ENCODE measurements around the gene HSFX1.

HSFX1 gene

DNA sequence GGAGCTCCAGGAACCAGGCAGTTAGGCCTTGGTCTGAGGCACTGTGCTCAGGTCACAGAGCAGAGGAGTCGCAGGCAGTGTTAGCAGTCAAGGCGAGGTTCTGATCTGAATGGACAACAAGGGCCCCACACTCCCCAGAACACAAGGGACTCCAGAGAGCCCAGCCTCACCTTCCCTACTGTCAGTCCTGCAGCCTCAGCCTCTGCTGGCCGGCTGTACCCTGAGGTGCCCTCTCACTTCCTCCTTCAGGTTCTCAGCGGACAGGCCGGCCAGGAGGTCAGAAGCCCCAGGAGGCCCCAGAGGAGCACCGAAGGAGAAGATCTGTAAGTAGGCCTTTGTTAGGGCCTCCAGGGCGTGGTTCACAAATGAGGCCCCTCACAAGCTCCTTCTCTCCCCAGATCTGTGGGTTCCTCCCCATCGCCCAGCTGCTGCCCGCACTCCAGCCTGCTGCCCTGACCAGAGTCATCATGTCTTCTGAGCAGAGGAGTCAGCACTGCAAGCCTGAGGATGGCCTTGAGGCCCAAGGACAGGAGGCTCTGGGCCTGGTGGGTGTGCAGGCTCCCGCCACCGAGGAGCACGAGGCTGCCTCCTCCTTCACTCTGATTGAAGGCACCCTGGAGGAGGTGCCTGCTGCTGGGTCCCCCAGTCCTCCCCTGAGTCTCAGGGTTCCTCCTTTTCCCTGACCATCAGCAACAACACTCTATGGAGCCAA, 34.0 kb downstream of the HSFX1 start:
- no peak for DNase-seq (ENCODE audit: low read depth in 3 of 3)

DNA sequence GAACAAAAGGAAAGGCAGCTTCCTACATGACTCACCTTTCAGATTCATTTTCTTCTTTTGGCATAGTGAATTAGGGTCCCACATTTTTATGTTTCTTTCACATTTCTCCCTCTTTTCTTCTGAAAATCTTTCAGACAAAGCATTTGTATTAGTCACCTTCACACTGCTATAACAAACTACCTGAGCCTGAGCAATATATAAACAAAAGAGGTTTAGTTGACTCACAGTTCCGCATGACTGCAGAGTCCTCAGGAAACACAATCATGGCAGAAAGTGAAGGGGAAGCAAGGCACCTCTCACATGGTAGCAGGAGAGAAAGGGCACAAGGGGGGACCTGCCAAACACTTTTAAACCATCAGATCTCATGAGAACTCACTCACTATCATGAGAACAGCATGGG, 44.8 kb downstream of the HSFX1 start:
- no peak for DNase-seq (ENCODE audit: low read depth in 3 of 3)

DNA sequence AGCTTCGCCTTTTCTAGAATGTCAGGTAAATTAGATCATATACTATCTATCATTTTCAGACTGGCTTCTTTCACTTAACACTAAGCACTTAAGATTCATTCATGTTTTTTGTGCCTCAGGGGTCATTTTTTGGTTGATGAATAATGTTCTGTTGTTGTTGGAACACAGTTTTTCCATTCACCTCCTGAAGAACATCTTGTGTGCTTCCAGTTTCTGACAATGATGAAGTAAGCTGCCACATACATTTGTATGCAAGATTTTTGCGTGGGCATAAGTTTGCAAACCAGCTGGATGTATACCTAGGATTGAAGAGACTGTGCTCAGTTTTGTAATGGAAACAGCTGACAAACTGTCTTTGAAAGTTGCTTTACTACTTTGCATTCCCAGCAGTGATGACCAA, 45.5 kb downstream of the HSFX1 start:
- no peak for DNase-seq (ENCODE audit: low read depth in 3 of 3)

DNA sequence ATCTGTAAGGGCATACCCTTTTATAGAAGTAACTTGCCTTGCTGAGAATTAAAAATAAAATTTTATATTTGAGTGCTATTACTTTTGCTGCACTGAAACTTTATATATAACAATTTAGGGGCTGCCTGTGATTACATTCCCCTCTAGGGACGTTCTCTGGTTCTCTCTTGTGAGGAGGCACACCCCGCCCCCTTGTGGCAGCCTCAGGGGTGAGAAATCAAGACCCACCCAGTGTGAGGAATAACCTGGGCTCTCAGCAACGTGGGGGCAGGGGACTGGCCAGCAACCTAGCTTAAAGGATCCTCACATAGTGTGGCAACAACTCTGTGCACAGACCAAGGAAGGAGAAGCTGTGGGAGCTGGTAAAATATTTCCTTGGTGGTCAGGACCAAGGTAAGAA, 51.6 kb downstream of the HSFX1 start:
- DNase-seq (ENCODE audit: low read depth in 3 of 3), result peak in 1 of 3 experiments; percentile 47
